ENCODE measurements around the gene CGNL1.

The CGNL1 gene

DNA sequence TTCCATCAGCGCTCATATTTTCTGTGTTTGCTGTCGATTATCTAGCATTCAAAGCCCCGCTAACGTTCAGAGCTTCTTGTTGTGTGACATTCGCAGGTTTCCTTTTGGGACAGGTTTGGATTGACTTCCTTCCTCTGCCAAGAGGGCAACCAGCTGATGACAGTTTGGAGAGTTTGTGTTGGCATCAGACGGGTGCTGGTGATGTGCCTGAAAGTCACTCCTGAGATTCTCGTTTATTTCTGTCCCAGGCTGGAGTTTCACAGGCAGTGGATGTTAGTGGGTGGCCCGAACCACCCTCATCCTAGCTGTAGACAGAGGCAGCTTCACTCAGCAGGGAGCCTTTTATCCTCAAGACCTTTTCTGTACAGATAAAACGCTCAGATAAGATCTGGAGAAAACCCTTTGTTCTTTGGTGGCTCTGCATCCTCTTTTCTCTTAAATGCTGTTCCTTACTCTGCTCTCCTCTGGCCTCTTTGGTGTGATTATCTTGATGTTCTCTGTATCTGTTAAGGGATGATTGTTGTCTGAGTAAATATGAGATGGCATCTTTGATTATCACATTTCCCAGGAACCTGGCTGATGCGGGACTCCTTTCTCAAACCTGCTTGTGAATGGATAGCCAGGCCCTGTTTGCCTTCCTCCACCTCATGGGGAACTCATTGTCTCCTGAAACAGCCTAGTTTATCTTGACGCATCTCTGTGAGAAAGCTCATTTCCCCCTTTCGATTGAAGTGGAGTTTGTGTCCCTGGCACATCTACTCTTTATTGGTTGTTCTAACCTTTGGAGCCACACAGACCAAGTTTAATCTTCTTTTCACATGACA is 35.9 kb downstream of the CGNL1 start:
- Histone ChIP-seq H3K9ac (ENCODE audit: low read length in 5 of 5) (no peak overlapping the region), H3K4me3 (ENCODE audit: low read depth in 1 of 5, low read length in 5 of 5) (no peak overlapping the region), H3K36me3 (ENCODE audit: control insufficient read depth in 5 of 5, insufficient read depth in 5 of 5, low read length in 5 of 5) (no peaks in the 10 kb centered on the region), H3K9me3 (ENCODE audit: control insufficient read depth in 5 of 5, low read length in 5 of 5) (no peaks in the 10 kb centered on the region), H3K27me3 (ENCODE audit: control insufficient read depth in 5 of 5, insufficient read depth in 4 of 5, low read length in 5 of 5) (no peaks in the 10 kb centered on the region), H3K4me1 (ENCODE audit: control insufficient read depth in 5 of 5, insufficient read depth in 5 of 5, low read length in 5 of 5) (no peaks in the 10 kb centered on the region), H3K27ac (ENCODE audit: low read depth, low read length) (no peak overlapping the region)

DNA sequence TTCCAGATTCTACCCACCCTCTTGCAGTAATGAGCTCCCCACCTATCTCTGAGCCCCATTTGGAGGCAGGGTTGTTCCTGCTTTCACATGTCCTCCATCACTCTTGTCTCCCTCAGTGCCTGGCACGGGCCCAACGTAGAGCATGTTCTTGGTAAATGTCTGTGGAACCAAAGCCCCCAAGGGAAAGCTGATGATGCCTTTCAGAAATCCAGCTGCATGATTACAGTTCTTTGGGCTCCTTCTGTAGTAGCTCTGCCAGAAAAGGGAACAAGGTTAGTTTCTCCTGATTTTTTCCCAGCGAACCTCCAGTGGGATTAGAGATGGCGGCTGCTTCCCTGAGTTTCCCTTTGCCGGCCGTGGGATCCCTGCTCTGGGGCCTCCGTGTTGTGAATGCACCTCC is 39.3 kb downstream of the CGNL1 start:
- Histone ChIP-seq H3K4me1 (ENCODE audit: control insufficient read depth in 5 of 5, insufficient read depth in 5 of 5, low read length in 5 of 5) (no peaks in the 10 kb centered on the region), H3K36me3 (ENCODE audit: control insufficient read depth in 5 of 5, insufficient read depth in 5 of 5, low read length in 5 of 5) (no peaks in the 10 kb centered on the region), H3K27ac (ENCODE audit: low read depth, low read length) (no peak overlapping the region), H3K9ac (ENCODE audit: low read length in 5 of 5) (no peak overlapping the region), H3K9me3 (ENCODE audit: control insufficient read depth in 5 of 5, low read length in 5 of 5) (no peaks in the 10 kb centered on the region), H3K27me3 (ENCODE audit: control insufficient read depth in 5 of 5, insufficient read depth in 4 of 5, low read length in 5 of 5) (no peaks in the 10 kb centered on the region), H3K4me3 (ENCODE audit: low read depth in 1 of 5, low read length in 5 of 5) (no peak overlapping the region)

DNA sequence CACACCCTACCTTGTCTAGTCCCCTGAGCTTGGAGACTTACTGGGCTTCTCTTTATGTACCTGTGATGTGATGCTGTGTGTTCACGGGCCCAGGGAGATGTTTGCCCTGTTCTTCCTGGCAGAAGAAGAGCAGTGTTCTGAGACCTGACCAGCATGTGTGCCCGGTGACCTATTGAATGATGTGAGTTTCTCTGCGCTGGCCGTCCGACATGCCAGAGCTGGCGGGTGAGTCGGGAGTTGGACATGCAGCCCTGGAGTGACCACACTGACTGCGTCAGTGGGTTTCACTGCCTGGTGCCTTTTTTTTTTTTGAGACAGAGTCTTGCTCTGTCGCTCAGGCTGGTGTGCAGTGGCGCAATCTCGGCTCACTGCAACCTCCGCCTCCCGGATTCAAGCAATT is 42.3 kb downstream of the CGNL1 start:
- Histone ChIP-seq H3K4me3 (ENCODE audit: low read depth in 1 of 5, low read length in 5 of 5) (no peak overlapping the region), H3K27ac (ENCODE audit: low read depth, low read length) (no peak overlapping the region), H3K36me3 (ENCODE audit: control insufficient read depth in 5 of 5, insufficient read depth in 5 of 5, low read length in 5 of 5) (no peaks in the 10 kb centered on the region), H3K27me3 (ENCODE audit: control insufficient read depth in 5 of 5, insufficient read depth in 4 of 5, low read length in 5 of 5) (no peaks in the 10 kb centered on the region), H3K4me1 (ENCODE audit: control insufficient read depth in 5 of 5, insufficient read depth in 5 of 5, low read length in 5 of 5) (peaks cover 0 to 6% (median 0%) of the 10 kb centered on the region in 5 donors), H3K9ac (ENCODE audit: low read length in 5 of 5) (no peak overlapping the region), H3K9me3 (ENCODE audit: control insufficient read depth in 5 of 5, low read length in 5 of 5) (no peaks in the 10 kb centered on the region)

DNA sequence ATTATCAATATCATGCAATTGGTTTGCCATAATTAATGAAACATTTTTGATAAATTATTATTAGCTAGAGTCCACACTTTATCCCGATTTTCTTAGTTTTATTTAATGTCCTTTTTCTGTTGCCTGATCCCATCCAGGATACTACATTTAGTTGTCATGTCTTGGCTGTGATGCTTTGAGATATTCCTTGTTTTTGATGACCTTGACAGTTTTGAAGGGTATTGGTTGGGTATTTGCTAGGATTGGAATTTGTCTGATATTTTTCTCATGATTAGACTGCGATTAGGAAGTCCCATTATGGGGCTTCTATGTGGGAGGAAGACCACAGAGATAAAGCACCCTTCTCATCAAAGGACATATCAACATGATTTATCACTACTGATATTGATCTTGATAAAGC is 43.0 kb downstream of the CGNL1 start:
- no peaks in the 10 kb centered on the region for H3K9me3 ChIP-seq (ENCODE audit: control insufficient read depth in 5 of 5, low read length in 5 of 5)
- no peak overlapping the region for H3K27ac ChIP-seq (ENCODE audit: low read depth, low read length)
- peaks cover 0 to 6% (median 0%) of the 10 kb centered on the region in 5 donors for H3K4me1 ChIP-seq (ENCODE audit: control insufficient read depth in 5 of 5, insufficient read depth in 5 of 5, low read length in 5 of 5)
- no peak overlapping the region for H3K9ac ChIP-seq (ENCODE audit: low read length in 5 of 5)
- no peaks in the 10 kb centered on the region for H3K36me3 ChIP-seq (ENCODE audit: control insufficient read depth in 5 of 5, insufficient read depth in 5 of 5, low read length in 5 of 5)
- H3K4me3 ChIP-seq (ENCODE audit: low read depth in 1 of 5, low read length in 5 of 5): no peak overlapping the region
- no peaks in the 10 kb centered on the region for H3K27me3 ChIP-seq (ENCODE audit: control insufficient read depth in 5 of 5, insufficient read depth in 4 of 5, low read length in 5 of 5)

DNA sequence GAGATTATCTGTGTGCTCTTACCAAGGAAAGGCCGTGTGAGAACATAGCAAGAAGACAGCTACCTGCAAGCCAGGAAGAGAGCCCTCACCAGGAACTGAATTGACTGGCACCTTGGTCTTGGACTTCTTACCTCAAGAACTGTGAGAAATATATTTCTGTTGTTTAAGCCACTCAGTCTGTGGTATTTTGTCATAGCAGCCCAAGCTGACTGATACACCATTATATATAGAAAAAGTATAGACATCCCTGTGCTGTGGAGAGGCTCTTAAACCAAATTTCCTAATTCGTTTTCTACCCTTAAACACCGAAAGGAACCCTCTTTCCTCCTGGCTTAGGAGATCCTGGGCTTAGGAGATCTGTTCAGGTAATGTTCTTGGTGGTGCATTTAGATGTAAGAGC is 44.8 kb downstream of the CGNL1 start:
- no peak overlapping the region for H3K9ac ChIP-seq (ENCODE audit: low read length in 5 of 5)
- no peaks in the 10 kb centered on the region for H3K27me3 ChIP-seq (ENCODE audit: control insufficient read depth in 5 of 5, insufficient read depth in 4 of 5, low read length in 5 of 5)
- no peak overlapping the region for H3K4me3 ChIP-seq (ENCODE audit: low read depth in 1 of 5, low read length in 5 of 5)
- no peaks in the 10 kb centered on the region for H3K36me3 ChIP-seq (ENCODE audit: control insufficient read depth in 5 of 5, insufficient read depth in 5 of 5, low read length in 5 of 5)
- peaks cover 0 to 6% (median 0%) of the 10 kb centered on the region in 5 donors for H3K4me1 ChIP-seq (ENCODE audit: control insufficient read depth in 5 of 5, insufficient read depth in 5 of 5, low read length in 5 of 5)
- H3K9me3 ChIP-seq (ENCODE audit: control insufficient read depth in 5 of 5, low read length in 5 of 5): no peaks in the 10 kb centered on the region
- H3K27ac ChIP-seq (ENCODE audit: low read depth, low read length): no peak overlapping the region

DNA sequence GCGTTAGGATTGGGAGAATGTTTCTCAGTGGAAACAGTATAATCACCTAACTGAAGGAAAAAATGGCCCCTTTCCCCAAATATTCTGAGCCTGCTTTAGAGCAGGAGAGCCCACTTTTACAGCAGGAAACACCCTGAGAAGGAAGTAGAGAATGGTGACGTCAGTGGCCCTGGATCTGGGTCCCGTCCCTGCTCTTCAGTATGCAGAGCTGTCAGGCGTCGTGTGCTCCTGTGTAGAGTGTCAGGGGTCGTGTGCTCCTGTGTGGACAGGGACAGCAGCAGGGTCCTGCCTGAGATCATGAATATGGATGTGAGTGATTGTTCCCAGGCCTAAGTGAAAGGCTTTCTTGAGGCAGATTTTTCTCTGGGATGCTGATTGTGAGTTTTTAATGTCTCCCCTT is 45.2 kb downstream of the CGNL1 start:
- Histone ChIP-seq H3K9me3 (ENCODE audit: control insufficient read depth in 5 of 5, low read length in 5 of 5) (no peaks in the 10 kb centered on the region), H3K4me3 (ENCODE audit: low read depth in 1 of 5, low read length in 5 of 5) (no peak overlapping the region), H3K27me3 (ENCODE audit: control insufficient read depth in 5 of 5, insufficient read depth in 4 of 5, low read length in 5 of 5) (no peaks in the 10 kb centered on the region), H3K36me3 (ENCODE audit: control insufficient read depth in 5 of 5, insufficient read depth in 5 of 5, low read length in 5 of 5) (no peaks in the 10 kb centered on the region), H3K27ac (ENCODE audit: low read depth, low read length) (no peak overlapping the region), H3K4me1 (ENCODE audit: control insufficient read depth in 5 of 5, insufficient read depth in 5 of 5, low read length in 5 of 5) (peaks cover 0 to 6% (median 0%) of the 10 kb centered on the region in 5 donors), H3K9ac (ENCODE audit: low read length in 5 of 5) (no peak overlapping the region)

DNA sequence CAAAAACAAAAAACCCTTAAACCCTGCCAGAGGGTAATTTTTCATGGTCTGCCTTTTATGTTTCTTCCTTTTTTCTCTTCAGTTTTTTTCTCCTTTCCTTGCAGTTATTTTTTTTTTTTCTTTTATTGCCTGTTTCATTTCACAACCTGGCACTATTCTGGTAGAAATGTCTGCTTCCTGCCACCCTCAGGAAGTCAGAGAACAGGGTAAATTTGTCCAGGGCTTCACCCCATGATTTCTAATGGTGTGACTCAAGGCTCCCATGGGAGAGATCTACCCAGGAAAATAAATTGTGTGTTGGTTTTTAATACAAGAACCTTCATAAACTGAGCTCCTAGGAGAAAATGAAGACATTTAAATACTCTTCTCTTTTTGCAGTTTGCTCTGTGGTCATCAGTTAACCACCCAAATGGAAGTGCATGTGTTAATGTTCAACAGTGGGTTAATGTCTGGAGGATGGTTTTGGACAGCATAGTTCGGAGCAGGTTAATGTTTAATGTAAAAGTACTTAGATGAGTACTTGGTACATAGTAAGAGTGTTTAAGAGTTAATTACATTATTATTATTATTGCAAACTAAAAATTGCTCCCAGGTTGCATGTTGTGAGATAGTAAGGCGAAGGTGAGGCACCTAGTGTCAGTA is 45.9 kb downstream of the CGNL1 start:
- H3K27me3 ChIP-seq (ENCODE audit: control insufficient read depth in 5 of 5, insufficient read depth in 4 of 5, low read length in 5 of 5): no peaks in the 10 kb centered on the region
- H3K27ac ChIP-seq (ENCODE audit: low read depth, low read length): no peak overlapping the region
- no peaks in the 10 kb centered on the region for H3K9me3 ChIP-seq (ENCODE audit: control insufficient read depth in 5 of 5, low read length in 5 of 5)
- H3K36me3 ChIP-seq (ENCODE audit: control insufficient read depth in 5 of 5, insufficient read depth in 5 of 5, low read length in 5 of 5): no peaks in the 10 kb centered on the region
- H3K4me3 ChIP-seq (ENCODE audit: low read depth in 1 of 5, low read length in 5 of 5): no peak overlapping the region
- H3K4me1 ChIP-seq (ENCODE audit: control insufficient read depth in 5 of 5, insufficient read depth in 5 of 5, low read length in 5 of 5): peaks cover 0 to 6% (median 4%) of the 10 kb centered on the region in 5 donors
- no peak overlapping the region for H3K9ac ChIP-seq (ENCODE audit: low read length in 5 of 5)

DNA sequence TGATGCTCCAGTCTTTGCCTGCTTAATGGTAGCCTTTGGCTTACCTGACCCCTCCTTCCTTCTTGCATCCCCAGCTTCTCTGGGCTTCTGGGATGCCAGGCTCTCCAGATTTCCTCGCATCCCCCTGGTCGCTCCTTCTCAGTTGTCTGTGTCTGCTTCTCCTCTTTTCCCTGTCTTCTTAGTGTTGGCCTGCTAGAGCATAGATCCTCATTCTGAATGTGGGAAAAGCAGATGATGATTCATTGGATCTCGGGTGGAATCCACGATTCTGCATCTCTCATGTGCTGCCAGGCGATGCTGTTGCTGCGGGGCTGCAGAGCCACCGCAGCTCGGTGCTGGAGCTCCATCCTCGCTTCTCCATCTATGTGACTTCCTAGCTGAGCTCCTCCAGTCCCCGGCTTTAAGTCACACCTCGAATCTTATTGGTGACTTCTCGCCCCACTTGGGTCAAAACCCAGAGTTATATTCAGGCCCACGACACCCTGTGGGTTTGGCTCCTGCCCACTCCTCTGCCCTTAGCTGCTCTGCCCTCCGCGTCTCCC is 47.4 kb downstream of the CGNL1 start:
- Histone ChIP-seq H3K4me3 (ENCODE audit: low read depth in 1 of 5, low read length in 5 of 5) (no peak overlapping the region), H3K9ac (ENCODE audit: low read length in 5 of 5) (no peak overlapping the region), H3K9me3 (ENCODE audit: control insufficient read depth in 5 of 5, low read length in 5 of 5) (no peaks in the 10 kb centered on the region), H3K4me1 (ENCODE audit: control insufficient read depth in 5 of 5, insufficient read depth in 5 of 5, low read length in 5 of 5) (peaks cover 0 to 8% (median 6%) of the 10 kb centered on the region in 5 donors), H3K27me3 (ENCODE audit: control insufficient read depth in 5 of 5, insufficient read depth in 4 of 5, low read length in 5 of 5) (no peaks in the 10 kb centered on the region), H3K27ac (ENCODE audit: low read depth, low read length) (no peak overlapping the region), H3K36me3 (ENCODE audit: control insufficient read depth in 5 of 5, insufficient read depth in 5 of 5, low read length in 5 of 5) (no peaks in the 10 kb centered on the region)

DNA sequence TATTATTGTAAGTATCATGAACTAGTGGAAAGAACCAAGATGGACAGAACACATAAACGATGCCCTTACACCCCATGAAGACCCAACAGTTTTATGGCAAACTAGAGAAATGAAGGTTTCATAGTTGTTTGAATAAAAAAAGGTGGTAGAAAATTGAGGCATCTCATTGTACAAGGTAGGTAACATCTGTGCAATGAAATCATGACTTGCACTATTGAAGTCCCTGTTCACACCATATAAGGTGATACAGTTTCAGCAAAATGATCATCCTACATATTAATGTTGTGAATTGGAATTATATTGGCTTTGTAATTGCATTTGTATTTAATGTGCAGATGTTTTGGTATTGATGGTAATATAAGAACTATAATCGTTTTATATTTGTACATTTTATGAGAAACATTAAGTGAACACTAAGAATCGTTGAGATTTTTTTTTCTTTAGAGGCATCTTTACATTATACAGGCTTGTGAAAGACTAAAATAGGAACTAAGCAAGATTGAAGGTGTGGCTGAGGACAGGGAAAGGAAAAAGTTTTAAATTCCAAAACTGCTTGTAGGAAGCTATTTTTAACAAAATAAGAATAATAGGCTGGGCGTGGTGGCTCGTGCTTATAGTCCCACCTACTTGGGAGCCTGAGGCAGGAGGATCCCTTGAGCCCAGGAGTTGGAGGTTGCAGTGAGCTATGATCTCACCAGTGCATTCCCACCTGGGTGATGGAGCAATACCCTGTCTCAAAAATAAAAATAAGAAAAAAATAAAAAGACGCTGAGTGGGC is 48.5 kb downstream of the CGNL1 start:
- no peak overlapping the region for H3K4me3 ChIP-seq (ENCODE audit: low read depth in 1 of 5, low read length in 5 of 5)
- H3K4me1 ChIP-seq (ENCODE audit: control insufficient read depth in 5 of 5, insufficient read depth in 5 of 5, low read length in 5 of 5): peaks cover 0 to 8% (median 6%) of the 10 kb centered on the region in 5 donors

DNA sequence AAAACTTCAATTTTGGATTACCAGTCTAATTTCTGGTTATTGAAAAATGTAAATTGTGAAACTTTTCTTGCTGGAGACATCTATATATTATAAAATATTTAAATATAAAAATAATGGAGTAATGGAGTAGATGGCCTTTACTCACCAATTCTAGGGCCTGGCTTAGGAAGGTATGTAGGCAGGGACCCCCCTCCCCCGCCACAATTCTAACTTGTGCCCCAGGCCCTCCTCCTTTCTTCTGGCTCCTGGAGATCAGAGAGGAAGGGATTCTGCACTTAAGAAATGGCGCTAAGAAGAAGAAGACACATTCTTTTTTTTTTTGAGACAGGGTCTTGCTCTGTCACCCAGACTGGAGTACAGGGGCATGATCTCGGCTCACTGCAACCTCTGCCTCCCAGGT is 49.5 kb downstream of the CGNL1 start:
- Histone ChIP-seq H3K27me3 (ENCODE audit: control insufficient read depth in 5 of 5, insufficient read depth in 4 of 5, low read length in 5 of 5) (no peaks in the 10 kb centered on the region), H3K9me3 (ENCODE audit: control insufficient read depth in 5 of 5, low read length in 5 of 5) (no peaks in the 10 kb centered on the region), H3K4me1 (ENCODE audit: control insufficient read depth in 5 of 5, insufficient read depth in 5 of 5, low read length in 5 of 5) (peaks cover 0 to 8% (median 6%) of the 10 kb centered on the region in 5 donors), H3K4me3 (ENCODE audit: low read depth in 1 of 5, low read length in 5 of 5) (no peak overlapping the region), H3K36me3 (ENCODE audit: control insufficient read depth in 5 of 5, insufficient read depth in 5 of 5, low read length in 5 of 5) (no peaks in the 10 kb centered on the region), H3K27ac (ENCODE audit: low read depth, low read length) (no peak overlapping the region), H3K9ac (ENCODE audit: low read length in 5 of 5) (no peak overlapping the region)

More for the DNA sequence above, 48.5 kb downstream of the CGNL1 start:
- H3K9ac ChIP-seq (ENCODE audit: low read length in 5 of 5): no peak overlapping the region
- no peaks in the 10 kb centered on the region for H3K27me3 ChIP-seq (ENCODE audit: control insufficient read depth in 5 of 5, insufficient read depth in 4 of 5, low read length in 5 of 5)
- H3K27ac ChIP-seq (ENCODE audit: low read depth, low read length): no peak overlapping the region
- no peaks in the 10 kb centered on the region for H3K9me3 ChIP-seq (ENCODE audit: control insufficient read depth in 5 of 5, low read length in 5 of 5)
- no peaks in the 10 kb centered on the region for H3K36me3 ChIP-seq (ENCODE audit: control insufficient read depth in 5 of 5, insufficient read depth in 5 of 5, low read length in 5 of 5)

All from subcutaneous abdominal adipose tissue (tissue), 5 donors.